ENCODE data around the gene BCAP29.
"Not testable (repeated sequence)": the region's sequence is repeated elsewhere in the genome, so short reads cannot be mapped to it uniquely, and the experiment has no call there.

BCAP29 gene

DNA sequence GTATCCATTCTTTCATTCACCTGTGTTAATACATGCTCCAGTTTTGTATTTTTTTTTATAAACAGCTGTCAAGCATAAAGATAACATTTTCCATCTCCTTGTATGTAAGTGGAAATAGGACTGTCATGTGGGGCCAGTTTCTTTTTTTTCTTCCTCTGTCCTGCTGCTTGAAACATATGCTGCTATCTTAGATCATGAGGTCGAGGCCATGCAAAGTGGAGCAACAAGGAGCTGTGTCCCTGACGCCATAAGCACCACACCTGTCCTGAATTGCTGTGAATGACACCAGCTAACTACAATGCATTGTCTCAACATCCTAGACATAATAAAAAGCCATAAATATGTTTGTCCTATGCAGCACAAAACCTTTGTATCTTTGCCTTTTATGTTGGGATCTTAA is 42.8 kb downstream of the BCAP29 start:
- DNase-seq (ENCODE audit: low read depth): no peak

DNA sequence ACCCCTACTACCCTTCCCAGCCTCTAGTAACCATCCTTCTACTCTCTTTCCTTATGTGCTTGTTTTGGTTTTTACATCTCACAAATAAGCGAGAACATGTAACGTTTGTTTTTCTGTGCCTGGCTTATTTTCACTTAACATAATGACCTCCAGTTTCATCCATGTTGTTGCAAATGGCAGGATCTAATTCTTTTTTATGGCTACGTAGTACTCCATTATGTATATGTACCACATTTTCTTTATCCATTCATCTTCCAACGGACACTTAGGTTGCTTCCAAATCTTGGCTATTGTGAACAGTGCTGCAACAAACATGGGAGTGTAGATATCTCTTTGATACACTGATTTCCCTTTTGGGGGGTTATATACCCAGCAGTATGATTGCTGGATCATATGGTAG is 47.0 kb downstream of the BCAP29 start:
- DNase-seq (ENCODE audit: low read depth): no peak

DNA sequence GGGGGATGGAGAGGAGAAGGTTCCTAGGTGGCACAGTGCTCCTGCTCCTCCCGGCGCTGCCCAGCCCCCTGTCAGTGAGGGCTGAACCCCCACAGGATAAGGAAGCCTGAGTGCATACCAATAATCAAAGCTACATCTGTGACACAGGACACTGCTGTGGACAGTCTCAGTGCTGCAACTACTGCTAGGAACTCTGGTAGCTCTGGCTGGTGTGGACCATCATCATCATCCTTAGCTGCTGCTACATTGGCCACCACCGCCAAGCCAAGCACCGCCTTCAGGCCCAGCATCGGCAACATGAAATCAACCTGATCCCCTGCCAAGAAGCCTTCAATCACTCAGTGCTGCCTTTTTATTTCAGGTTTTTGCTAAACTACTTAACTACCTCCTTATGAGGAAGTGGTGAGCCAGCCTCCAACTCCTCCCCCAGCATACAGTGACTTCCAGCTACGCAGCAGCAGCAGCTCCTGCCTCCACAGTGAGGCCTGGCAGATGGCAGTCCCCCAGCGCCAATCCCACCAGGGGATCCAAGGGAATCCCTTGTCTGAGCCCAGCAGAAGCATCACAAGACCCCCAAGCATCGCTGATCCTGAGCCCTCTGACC is 48.5 kb downstream of the BCAP29 start:
- DNase-seq (ENCODE audit: low read depth): no peak

DNA sequence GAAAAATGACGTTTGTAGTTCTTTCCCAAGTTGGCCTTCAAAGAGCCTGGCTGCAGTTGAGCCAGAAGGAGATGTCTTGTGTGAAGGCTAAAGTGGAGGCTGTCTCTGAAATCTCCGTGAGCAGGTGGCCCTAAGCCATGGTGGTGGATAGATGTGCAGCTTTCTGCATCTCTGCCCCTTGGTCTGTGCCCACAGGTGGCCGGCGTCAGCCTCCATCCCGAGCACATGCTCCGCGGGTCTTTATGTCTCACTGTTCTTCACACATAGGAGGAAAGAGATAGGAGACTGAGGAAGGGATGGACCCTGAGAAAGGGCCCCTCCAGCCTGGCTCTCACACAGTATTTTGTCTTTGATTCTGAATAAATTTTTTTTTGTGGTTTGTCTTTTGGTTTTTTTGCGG is 50.3 kb downstream of the BCAP29 start:
- no peak for DNase-seq (ENCODE audit: low read depth)

DNA sequence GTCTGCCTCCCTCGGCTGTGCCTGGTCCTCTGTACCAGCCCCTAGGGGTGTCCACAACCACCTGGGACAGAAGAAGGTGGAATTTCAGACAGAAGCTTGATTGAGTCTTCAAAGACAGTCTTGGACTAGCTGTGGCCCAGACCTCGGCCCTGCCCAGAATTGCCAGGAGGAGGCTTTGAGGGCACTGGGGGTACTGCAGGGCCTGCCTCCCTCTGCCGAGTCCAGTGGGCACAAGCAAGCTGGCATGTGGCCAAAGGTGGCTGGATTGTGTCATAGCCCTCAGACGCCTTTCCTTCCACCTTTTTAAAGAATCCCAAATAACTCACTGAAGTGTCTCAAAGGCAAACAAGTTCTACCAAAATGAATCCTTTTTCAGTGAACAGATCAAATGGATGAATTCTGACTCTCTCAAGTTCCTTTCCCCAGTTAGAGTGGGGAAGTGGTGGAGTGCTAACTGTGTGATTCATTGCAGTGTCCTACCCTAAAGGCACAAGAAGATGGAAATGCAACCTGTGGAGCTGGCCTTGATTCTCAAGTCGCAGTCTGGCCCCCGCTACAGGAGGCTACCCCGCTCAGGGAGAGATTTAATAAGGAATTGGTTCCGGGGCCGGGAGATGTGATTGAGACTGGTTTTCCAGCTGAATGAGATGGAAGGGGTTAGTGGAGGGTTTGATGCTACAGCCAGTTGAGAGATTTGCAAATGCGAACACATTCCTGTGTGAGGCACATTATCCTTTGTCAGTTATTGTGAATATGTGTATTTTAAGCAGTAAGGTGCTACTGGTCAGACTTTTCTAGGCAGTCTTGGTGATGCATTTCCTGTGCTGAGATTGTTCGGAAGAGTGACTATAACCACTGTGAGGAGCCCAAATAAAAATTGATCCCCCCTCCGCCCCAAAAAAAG is 51.8 kb downstream of the BCAP29 start:
- no peak for DNase-seq (ENCODE audit: low read depth)

DNA sequence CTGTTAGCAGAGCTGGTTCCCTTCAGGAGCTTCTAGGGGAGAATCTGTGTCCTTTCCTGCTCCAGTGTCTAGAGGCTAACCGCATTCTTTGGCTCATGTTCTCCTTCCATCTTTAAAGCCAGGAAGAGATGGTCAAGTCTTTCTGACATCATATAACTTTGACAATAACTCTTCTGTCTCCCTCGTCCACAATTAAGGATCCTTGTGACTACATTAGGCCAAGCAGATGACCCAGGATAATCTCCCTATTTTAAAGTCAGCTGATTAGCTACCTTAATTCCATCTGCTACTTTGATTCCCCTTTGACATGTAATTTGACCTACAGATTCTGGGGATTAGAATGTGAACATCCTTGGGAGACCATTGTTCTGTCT is 52.4 kb downstream of the BCAP29 start:
- no peak for DNase-seq (ENCODE audit: low read depth)

DNA sequence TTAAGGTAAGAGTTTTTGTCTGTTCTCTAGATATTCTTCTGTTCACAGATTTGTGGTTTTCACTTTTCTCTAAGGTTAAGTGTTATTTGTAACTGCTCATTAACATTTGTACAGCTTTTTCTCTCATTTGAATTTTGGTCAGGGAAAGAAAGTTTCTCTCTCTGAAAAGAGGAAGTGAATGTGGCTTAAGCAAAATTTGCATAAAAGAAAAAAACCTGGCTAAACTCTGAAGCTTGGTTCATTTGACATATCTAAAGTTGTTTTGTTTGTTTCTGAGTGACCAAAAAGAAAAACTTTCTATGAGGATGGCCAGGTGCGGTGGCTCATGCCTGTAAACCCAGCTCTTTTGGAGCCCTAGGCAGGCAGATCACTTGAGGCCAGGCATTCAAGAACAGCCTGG is 58.5 kb downstream of the BCAP29 start:
- no peak for DNase-seq (ENCODE audit: low read depth)

DNA sequence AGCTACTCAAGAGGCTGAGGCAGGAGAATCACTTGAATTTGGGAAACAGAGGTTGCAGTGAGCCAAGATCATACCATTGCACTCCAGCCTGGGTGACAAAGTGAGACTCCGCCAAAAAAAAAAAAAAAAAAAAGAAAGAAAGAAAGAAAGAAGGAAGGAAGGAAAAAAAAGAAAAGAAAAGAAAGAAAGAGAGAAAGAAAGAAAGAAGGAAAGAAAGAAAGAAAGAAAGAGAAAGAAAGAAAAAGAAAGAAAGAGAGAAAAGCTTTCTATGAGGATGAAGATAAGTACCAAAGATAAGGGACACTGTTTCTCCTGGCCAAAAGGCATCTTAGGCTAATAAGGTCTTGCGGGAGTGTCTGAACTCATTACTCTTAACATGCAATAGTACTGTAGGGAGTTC is 59.0 kb downstream of the BCAP29 start:
- DNase-seq (ENCODE audit: low read depth): not testable (repeated sequence)

DNA sequence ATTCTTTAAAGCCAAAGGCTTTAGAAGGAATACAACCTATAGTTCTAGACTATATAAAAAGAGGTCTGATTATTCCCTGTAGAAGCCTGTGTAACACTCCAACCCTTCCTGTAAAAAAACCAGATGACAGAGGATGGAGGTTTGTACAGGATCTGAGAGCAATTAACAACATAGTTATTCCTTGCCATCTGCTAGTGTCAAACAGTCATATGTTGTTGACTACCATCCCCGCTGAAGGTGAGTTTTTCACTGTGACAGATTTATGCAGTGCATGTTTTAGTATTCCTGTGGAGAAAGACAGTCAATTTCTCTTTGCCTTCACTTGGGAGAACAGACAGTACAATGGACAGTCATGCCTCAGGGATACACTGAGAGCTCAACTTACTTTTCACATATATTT is 61.6 kb downstream of the BCAP29 start:
- DNase-seq (ENCODE audit: low read depth): no peak

DNA sequence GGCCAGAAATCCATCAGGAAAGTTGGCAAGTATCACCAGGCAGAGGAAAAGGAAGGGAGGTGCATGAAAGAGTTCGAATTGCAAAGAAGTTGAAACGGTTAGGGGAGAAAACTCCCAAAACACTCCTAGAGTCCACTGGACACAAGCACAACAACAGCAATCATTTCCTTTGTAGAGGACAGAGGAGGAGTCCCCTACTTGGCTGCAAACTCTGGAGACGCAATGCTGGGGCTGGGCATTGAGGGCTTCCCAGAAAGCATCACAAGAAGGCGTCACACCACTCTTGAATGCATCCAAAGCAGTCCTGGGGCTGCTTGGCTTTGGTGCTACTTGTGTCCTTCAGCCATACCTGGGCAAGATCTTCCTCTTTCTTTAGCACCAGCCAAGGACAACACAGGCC is 62.5 kb downstream of the BCAP29 start:
- no peak for DNase-seq (ENCODE audit: low read depth)

DNA sequence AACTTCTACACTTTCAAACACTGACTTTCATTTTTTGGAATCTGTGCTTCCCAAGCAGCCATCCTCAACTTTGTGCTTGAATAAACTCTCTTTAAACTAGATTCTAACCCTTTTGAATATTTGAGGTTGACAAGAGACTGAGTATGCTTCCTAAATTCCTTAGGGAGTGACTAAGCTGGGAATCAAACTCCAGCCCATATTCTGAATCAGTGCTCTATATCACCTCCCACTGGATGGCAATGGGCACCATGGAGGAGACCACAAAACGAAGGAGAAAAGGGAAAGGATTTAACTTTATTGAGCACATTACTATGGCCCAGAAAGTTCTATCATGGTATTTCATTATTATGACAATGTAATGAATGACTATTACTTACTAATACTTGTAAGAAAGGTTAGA is 63.4 kb downstream of the BCAP29 start:
- no peak for DNase-seq (ENCODE audit: low read depth)

DNA sequence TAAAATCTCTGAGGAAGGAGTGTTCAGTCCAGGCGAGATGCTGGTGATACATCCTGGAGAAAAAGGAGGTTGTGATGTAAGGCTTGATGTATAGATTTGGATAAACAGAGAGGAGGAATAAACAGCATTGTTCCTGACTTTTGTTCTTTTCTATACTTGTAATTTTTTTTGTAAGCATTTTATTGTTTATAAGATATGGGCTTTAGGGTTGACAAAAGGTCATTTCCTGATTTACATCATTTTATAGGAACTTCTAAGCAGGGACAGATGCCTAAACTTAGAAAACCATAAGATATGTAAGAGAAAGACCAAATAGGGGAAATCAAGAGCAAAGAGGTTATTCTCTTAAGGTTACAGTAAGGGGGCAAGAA is 63.9 kb downstream of the BCAP29 start:
- DNase-seq (ENCODE audit: low read depth): no peak

DNA sequence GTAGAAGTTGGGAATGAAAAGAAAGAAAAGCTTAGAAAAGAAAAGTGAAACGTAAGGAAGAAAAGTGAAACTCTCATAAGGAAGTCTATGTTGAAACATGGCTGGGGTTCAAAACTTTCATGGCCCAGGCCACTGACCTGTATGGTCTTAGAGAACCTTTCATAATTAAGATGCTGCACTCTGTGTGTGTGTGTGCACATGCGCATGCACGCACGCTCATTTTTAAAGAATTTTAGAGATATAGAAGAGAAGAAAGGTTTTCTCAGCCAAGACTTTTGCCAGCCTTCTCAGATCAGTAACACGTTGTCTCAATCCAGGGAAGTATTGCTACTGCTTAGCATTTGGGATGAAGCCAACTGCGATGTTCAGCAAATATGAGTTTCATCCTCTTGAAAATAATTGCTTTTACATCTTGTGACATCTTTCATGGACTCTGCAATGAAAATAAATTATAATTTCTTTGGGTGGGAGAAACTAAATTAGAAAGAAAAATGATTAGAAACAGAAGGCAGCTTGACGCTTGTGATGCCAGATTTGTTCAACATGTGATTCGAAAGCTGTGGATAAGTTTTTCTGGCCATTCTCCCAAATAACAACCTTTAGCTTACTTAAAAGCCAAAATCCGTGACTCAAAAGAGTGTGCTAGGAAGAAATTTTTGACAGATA is 64.4 kb downstream of the BCAP29 start:
- DNase-seq (ENCODE audit: low read depth): no peak

DNA sequence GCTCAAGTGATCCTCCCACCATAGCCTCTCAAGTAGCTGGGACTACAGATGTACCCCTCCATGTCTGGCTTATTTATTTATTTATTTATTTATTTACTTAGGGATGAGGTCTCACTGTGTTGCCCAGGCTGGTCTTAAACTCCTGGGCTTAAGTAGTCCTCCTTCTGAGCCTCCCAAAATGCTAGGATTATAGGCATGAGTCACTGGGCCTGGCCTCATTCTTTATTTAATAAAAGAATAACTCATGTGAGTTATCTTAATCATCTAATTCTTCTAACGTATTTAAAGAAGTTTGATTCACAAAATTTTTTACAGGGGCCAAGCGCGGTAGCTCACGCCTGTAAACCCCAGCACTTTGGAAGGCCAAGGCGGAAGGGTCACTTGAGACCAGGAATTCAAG is 72.6 kb downstream of the BCAP29 start:
- DNase-seq (ENCODE audit: low read depth): no peak

DNA sequence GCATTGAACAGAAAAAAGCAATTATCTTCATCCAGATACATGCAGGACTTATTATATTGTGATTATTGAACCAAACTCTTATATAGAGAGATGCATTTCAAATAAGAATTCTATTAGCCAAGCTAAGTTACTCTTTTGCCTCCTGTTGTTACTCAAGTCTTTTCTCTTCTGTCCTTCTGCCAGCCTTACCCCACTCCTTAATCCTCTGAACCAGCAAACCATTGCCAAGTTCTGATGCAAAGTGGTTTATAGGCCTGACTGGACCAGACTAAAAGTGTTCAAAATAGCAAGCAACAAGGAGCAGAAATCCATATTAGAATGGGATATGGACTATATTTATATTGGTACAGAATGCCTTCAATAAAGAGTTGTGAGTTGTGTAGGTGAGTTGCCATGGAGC is 78.4 kb downstream of the BCAP29 start:
- no peak for DNase-seq (ENCODE audit: low read depth)

DNA sequence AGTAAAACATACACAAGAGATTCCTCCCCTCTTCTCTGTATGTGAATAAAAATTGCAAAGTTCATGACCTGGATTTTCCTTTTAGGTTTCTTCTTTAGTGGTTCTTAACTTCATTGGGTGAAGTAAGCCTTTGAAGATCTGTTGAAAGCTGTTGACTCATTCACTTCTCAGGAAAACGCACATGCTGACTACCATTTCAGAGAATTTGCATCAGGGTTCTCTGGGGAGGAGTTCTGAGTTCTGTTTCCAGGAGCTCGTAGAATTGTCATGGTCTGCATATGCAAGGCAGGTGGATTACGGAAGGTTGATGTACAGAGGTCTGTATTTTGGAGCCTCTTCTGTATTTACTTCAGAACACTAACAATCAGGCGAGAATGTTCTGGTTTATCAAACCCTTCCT is 79.6 kb downstream of the BCAP29 start:
- DNase-seq (ENCODE audit: low read depth): no peak

DNA sequence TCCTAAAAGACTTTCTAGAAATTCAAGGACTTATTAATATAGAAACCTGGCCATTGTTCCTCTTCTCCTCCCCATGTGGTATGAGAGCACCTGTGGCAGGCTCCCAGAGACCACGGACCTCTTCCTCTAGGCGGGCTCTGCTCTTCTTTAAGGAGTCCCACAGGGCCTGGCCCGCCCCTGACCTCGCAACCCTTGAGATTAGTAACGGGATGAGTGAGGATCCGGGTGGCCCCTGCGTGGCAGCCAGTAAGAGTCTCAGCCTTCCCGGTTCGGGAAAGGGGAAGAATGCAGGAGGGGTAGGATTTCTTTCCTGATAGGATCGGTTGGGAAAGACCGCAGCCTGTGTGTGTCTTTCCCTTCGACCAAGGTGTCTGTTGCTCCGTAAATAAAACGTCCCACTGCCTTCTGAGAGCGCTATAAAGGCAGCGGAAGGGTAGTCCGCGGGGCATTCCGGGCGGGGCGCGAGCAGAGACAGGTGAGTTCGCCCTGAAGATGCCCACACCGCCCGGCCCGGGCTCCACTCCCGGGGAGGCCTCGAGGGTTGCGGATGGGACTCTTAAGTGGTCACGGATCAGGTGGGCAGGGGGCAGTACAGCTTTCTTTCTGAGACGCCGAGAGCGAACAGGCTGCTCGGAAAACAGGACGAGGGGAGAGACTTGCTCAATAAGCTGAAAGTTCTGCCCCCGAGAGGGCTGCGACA is 80.5 kb downstream of the BCAP29 start, which contains the start of gene SLC26A4:
TSS of gene SLC26A4 (plus strand) at position 448 of the 700 bp plus-strand sequence. CDS start 814 bp downstream, outside the sequence.
- DNase-seq (ENCODE audit: low read depth): no peak

DNA sequence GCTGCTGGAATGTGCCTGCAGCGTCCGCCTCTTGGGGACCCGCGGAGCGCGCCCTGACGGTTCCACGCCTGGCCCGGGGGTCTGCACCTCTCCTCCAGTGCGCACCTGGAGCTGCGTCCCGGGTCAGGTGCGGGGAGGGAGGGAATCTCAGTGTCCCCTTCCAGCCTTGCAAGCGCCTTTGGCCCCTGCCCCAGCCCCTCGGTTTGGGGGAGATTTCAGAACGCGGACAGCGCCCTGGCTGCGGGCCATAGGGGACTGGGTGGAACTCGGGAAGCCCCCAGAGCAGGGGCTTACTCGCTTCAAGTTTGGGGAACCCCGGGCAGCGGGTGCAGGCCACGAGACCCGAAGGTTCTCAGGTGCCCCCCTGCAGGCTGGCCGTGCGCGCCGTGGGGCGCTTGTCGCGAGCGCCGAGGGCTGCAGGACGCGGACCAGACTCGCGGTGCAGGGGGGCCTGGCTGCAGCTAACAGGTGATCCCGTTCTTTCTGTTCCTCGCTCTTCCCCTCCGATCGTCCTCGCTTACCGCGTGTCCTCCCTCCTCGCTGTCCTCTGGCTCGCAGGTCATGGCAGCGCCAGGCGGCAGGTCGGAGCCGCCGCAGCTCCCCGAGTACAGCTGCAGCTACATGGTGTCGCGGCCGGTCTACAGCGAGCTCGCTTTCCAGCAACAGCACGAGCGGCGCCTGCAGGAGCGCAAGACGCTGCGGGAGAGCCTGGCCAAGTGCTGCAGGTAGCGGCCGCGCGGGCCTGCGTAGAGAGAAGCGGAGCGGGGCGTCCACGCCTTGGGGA is 81.2 kb downstream of the BCAP29 start:
- DNase-seq (ENCODE audit: low read depth): no peak

DNA sequence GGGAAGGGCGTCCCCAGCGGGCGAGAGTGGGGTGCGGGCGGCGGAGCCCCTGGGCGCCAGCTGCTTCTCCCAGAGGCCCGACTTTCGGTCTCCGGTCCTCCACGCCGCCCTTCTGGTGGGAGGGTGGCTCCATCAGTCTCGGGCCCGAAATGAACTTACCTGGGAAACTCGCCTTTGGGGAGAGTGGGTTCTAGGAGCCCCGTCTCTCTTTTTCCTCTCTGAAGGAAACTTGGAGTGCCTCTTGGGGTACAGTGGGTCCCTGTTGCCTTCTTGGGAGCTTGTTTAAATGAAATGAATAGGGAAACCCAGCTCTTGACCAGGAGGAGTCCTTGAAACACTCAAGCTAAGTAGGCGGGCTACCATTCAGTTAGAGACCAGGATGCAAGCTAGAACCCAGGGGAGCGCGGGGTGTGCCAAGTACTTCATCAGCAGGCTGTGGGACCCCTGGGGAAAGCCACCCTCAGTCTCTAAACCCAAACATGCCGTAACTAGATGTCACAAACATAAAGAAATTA is 81.9 kb downstream of the BCAP29 start:
- no peak for DNase-seq (ENCODE audit: low read depth)

DNA sequence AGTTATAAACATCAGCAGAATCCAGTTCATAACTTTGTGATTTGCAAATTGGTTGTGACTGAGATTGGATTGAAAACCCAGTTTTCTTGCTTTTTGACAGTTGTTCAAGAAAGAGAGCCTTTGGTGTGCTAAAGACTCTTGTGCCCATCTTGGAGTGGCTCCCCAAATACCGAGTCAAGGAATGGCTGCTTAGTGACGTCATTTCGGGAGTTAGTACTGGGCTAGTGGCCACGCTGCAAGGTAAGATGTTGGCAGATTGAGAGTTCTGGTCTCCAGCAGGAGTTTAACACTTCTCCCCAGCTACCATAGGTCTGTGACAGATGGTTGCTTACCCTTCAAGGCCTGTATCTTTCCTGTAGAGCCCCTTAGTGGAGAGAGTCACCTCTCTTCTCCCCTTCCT is 83.2 kb downstream of the BCAP29 start:
- no peak for DNase-seq (ENCODE audit: low read depth)

DNA sequence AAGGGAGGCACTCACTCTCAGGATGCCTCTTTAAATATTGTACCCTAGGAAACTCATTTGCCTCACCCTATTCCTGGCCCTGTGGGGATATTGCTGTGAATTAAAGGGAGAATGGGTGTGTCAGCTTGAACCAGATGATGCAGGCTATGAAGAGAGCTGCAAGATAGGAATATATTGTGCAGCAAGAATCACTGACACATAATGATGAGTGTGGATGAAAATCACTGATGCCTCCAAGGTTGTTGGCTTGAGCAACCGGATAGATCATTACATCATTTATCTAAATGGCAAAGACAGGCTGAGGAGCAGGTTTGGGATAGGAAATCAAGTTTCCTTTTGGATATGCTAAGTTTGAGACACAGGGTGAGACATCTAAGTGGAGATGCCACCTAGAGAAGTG is 86.7 kb downstream of the BCAP29 start:
- no peak for DNase-seq (ENCODE audit: low read depth)

DNA sequence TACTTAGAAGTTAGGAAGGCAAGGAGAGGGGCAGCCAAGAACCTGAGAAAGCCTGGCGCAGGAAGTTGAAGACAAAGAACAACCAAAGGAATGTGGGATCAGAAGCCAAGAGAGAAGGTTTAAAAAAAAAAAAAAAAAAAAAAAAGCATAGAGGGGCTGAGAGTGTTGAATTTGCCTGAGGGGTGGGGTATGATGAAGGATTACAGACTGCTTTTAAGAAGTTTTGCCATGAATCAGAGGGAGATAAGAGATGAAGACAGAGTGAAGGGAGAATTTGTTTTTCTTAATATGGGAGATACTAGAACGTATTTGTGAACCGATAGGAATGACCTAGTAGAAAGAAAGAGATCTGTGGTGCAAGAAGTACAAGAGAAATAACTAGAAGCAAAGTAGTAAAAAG is 87.3 kb downstream of the BCAP29 start:
- no peak for DNase-seq (ENCODE audit: low read depth)

Measured in stimulated activated CD8-positive, alpha-beta memory T cell treated with anti-CD3 and anti-CD28 coated beads, Interleukin-4, amount 100 ng/mL, for 24 hours (primary cell).